GM19043 (cell line): ENCODE results near the gene POLN.
"Not testable (repeated sequence)": the region's sequence is repeated elsewhere in the genome, so short reads cannot be mapped to it uniquely, and the experiment has no call there.

Experiments used
- ATAC-seq: cut with Tn5 transposase; IDR thresholded peaks from one replicate; pipeline ENCODE4 v1.9.1; 2021; ENCODE audit warnings: low read depth; ENCODE audit not compliant: unreplicated experiment

POLN gene

GRCh38 chr4:2172161-2172560 lies 69.8 kb downstream of the POLN start:
- ATAC-seq, result no peak

- ATAC-seq, result no peak
These were observed 73.2 kb downstream of the POLN start for GRCh38 chr4:2168469-2169319.

- ATAC-seq, result no peak
These were observed 75.7 kb downstream of the POLN start for GRCh38 chr4:2166253-2166652.

GRCh38 chr4:2165391-2165790 lies 76.5 kb downstream of the POLN start:
- ATAC-seq, result no peak

GRCh38 chr4:2163311-2163821 lies 78.6 kb downstream of the POLN start:
- ATAC-seq, result no peak

- ATAC-seq, result not testable (repeated sequence)
These were observed 80.7 kb downstream of the POLN start for GRCh38 chr4:2161092-2161703.

GRCh38 chr4:2159931-2160330 lies 82.0 kb downstream of the POLN start:
- no peak for ATAC-seq

GRCh38 chr4:2155246-2155645 lies 86.7 kb downstream of the POLN start:
- ATAC-seq, result no peak

- ATAC-seq, result no peak
These were observed 87.6 kb downstream of the POLN start for GRCh38 chr4:2154215-2154740.

- no peak for ATAC-seq
These were observed 90.4 kb downstream of the POLN start for GRCh38 chr4:2151544-2151943.

GRCh38 chr4:2150076-2150475 lies 91.8 kb downstream of the POLN start:
- ATAC-seq, result no peak

- ATAC-seq, result no peak
These were observed 99.1 kb downstream of the POLN start for GRCh38 chr4:2142630-2143427.

- ATAC-seq, result no peak
These were observed 100.0 kb downstream of the POLN start for GRCh38 chr4:2141762-2142451.

- ATAC-seq, result no peak
These were observed 100.7 kb downstream of the POLN start for GRCh38 chr4:2141022-2141761.

- ATAC-seq, result no peak
These were observed 102.9 kb downstream of the POLN start for GRCh38 chr4:2138846-2139500.

GRCh38 chr4:2136726-2137125 lies 105.2 kb downstream of the POLN start:
- no peak for ATAC-seq

GRCh38 chr4:2135083-2135482 lies 106.8 kb downstream of the POLN start:
- ATAC-seq, result no peak

GRCh38 chr4:2132438-2132837 lies 109.5 kb downstream of the POLN start:
- ATAC-seq, result no peak
